ENCODE measurements around the gene STARD9. TPM values are rescaled to one million over a fixed set of nuclear protein-coding genes. Genes with fewer than 3 reads are reported as not detected.

STARD9 gene
- total RNA-seq, 1 donor: 9.1 TPM

DNA sequence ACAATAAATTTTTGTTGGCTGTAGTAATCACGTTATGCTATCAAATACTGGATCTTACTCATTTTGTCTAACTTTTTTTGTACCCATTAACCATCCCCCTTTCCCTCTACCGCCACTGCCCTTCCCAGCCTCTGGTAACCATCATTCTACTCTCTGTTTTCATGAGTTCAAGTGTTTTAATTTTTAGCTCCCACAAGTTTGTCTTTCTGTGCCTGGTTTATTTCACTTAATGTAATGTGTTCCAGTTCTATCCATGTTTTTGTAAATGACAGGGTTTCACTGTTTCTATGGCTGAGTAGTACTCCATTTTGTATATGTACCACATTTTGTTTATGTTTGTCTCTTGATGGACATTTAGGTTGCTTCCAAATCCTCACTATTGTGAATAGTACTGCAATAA is 52.1 kb downstream of the STARD9 start:
- TF ChIP-seq, protein P1, sequence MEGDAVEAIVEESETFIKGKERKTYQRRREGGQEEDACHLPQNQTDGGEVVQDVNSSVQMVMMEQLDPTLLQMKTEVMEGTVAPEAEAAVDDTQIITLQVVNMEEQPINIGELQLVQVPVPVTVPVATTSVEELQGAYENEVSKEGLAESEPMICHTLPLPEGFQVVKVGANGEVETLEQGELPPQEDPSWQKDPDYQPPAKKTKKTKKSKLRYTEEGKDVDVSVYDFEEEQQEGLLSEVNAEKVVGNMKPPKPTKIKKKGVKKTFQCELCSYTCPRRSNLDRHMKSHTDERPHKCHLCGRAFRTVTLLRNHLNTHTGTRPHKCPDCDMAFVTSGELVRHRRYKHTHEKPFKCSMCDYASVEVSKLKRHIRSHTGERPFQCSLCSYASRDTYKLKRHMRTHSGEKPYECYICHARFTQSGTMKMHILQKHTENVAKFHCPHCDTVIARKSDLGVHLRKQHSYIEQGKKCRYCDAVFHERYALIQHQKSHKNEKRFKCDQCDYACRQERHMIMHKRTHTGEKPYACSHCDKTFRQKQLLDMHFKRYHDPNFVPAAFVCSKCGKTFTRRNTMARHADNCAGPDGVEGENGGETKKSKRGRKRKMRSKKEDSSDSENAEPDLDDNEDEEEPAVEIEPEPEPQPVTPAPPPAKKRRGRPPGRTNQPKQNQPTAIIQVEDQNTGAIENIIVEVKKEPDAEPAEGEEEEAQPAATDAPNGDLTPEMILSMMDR (IDR thresholded peaks at IDR 0.05; ENCODE audit: insufficient read depth, low read depth, low read length): no peak
- no peak overlapping the region for H3K4me3 ChIP-seq (ENCODE audit: low read depth, low read length)
- no peak for DNase-seq (ENCODE audit: low read depth)

DNA sequence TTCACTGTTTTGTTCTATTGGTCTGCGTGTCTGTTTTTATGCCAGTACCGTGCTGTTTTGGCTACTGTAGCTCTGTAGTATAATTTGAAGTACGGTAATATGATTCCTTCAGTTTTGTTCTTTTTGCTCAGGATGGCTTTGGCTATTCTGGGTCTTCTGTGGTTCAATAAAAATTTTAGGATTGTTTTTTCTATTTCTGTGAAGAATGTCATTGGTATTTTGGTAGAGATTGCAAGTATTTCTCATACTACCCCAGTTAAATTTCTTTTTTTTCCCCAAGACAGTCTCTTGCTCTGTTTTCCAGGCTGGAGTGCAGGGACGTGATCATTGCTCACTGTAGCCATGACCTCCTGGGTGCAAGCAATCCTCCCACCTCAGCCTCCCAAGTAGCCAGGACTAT is 53.4 kb downstream of the STARD9 start:
- no peak for DNase-seq (ENCODE audit: low read depth)
- no peak overlapping the region for H3K4me3 ChIP-seq (ENCODE audit: low read depth, low read length)
- TF ChIP-seq, protein P1 (IDR thresholded peaks at IDR 0.05; ENCODE audit: insufficient read depth, low read depth, low read length): no peak

DNA sequence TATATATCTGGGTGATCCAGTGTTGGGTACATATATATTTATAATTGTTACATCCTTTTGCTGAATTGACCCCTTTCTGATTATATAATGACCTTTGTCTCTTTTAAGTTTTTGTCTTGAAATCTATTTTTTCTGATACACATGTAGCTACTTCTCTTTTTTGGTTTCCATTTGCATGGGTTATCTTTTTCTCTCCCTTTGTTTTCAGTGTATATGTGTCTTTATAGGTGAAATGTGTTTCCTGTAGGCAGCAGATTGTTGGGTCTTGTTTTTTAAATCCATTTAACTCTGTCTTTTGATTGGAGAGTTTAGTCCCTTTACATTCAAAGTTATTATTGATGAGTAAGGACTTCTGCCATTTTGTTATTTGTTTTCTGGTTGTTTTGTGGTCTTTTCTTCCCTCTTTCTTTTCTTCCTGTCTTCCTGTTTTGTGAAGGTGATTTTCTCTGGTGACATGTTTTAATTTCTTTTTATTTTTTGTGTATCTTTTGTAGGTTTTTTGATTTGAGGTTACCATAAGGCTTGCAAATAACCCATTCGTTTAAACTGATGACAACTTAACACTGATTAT is 56.8 kb downstream of the STARD9 start:
- TF ChIP-seq, protein P1 (IDR thresholded peaks at IDR 0.05; ENCODE audit: insufficient read depth, low read depth, low read length): no peak
- DNase-seq (ENCODE audit: low read depth): no peak
- no peak overlapping the region for H3K4me3 ChIP-seq (ENCODE audit: low read depth, low read length)

DNA sequence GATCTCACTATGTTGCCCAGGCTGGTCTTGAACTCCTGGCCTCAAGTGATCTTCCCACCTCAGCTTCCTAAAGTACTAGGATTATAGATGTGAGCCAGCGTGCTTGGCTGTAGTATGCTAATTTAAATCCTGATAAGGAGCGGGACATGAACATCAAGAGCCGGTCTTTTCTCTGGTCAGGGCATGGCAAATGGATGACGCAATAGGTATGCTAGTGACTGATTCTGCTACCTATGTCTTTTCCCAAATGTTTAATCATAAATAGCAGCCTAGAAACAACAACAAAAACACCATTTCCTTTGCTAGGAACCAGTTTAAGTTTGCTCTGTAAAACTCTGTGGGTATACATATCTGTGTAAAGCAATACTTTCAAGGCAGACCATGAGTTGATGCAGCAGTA is 64.7 kb downstream of the STARD9 start:
- TF ChIP-seq, protein P1 (IDR thresholded peaks at IDR 0.05; ENCODE audit: insufficient read depth, low read depth, low read length): no peak
- H3K4me3 ChIP-seq (ENCODE audit: low read depth, low read length): no peak overlapping the region
- DNase-seq (ENCODE audit: low read depth): peak; percentile 12

DNA sequence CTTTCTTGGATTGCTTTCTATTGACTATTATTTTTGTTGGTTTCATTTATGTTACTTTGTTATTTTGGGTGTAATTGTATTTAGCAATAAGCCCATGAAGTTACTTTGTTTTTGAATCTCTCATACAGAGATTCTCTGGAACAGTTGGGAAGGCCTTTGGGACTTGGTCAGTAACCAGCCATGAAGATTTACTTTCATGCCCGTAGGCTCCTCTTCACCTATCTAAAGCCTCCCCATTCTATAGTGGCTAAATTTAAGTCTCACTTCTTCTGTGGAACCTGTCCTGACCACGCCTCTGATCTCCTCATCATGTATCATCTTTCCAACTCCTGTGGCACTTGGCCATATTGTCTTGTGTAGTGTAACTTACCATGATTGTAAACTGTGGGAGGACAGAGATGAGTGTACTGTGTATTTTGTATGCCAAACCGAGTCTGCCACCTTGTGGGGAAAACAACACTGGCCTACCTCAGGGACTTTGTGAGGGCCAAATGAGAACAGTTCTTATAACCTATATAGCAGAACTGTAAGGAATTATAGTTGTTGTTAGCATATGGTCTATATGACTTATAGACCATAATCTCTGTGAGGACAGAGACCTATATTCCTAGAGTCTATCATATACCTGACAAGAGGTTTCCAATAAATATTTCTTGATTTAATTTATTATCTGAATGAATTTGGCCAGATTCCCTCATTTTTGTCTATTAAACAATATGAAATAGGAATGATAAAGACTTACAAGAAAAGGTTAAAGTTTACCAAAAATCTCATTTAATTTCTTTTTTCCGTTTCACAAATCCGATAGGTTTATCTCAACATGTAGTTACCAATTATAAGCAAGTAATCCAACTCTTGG is 75.0 kb downstream of the STARD9 start:
- H3K4me3 ChIP-seq (ENCODE audit: low read depth, low read length): no peak overlapping the region
- DNase-seq (ENCODE audit: low read depth): peak; percentile 87
- TF ChIP-seq, protein P1 (IDR thresholded peaks at IDR 0.05; ENCODE audit: insufficient read depth, low read depth, low read length): peak; percentile 87

DNA sequence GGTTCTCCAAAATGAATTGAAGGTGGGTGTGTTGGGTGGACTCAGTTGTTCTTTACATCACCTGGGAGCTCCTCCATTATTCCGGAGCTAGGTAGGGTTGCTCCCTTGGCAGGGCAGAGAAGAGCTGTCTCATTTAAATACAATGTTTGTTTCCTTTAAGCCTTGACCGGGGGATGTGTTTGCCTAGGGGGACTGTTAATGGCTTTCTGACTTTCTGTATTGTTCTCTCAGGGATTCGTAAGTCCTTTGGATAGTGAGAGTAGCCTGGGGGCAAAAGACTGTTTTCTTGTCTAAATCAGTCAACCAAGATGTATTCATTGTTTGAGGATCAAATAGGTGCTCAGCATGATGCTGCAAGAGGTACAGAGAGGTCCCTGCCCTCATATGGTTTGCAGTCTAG is 90.4 kb downstream of the STARD9 start:
- no peak for DNase-seq (ENCODE audit: low read depth)
- no peak overlapping the region for H3K4me3 ChIP-seq (ENCODE audit: low read depth, low read length)
- TF ChIP-seq, protein P1 (IDR thresholded peaks at IDR 0.05; ENCODE audit: insufficient read depth, low read depth, low read length): no peak
